ENCODE data around the gene SIK3.

DNA sequence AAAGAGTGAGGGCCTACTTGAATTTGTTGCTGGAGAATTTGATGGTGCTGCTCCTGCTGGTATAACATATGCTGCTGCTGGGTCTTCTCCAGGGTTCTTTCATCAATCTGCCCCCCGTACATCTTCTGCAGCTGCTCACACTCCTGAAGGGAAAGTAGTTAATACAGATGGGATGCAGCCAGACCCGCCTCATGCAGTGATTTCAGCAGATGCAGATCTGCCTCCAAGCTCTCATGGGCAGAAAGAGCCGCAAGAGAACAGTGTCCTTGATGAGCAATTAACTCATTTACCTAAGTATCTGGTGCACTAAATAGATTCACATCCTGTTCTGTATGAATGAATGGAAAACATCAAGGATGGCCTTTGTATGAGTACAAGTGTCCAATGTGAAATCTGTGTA, 236.0 kb downstream of the SIK3 start:
- TF ChIP-seq, protein P1, sequence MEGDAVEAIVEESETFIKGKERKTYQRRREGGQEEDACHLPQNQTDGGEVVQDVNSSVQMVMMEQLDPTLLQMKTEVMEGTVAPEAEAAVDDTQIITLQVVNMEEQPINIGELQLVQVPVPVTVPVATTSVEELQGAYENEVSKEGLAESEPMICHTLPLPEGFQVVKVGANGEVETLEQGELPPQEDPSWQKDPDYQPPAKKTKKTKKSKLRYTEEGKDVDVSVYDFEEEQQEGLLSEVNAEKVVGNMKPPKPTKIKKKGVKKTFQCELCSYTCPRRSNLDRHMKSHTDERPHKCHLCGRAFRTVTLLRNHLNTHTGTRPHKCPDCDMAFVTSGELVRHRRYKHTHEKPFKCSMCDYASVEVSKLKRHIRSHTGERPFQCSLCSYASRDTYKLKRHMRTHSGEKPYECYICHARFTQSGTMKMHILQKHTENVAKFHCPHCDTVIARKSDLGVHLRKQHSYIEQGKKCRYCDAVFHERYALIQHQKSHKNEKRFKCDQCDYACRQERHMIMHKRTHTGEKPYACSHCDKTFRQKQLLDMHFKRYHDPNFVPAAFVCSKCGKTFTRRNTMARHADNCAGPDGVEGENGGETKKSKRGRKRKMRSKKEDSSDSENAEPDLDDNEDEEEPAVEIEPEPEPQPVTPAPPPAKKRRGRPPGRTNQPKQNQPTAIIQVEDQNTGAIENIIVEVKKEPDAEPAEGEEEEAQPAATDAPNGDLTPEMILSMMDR (IDR thresholded peaks at IDR 0.05): no peak
- TF ChIP-seq EZH2phosphoT487 (IDR thresholded peaks at IDR 0.05) (no peak), EZH2 (IDR thresholded peaks at IDR 0.05) (no peak)

Data from neural progenitor cell (in vitro differentiated cells).